NCI-H2196 (cell line): ENCODE data around the gene C3.
"Not testable (repeated sequence)": the region's sequence is repeated elsewhere in the genome, so short reads cannot be mapped to it uniquely, and the experiment has no call there.

ENCODE experiments used
- DNase-seq: peaks from one replicate; lab custom pipeline; 2025; ENCODE audit not compliant: unreplicated experiment; lab: John Stamatoyannopoulos, UW

Gene C3

DNA sequence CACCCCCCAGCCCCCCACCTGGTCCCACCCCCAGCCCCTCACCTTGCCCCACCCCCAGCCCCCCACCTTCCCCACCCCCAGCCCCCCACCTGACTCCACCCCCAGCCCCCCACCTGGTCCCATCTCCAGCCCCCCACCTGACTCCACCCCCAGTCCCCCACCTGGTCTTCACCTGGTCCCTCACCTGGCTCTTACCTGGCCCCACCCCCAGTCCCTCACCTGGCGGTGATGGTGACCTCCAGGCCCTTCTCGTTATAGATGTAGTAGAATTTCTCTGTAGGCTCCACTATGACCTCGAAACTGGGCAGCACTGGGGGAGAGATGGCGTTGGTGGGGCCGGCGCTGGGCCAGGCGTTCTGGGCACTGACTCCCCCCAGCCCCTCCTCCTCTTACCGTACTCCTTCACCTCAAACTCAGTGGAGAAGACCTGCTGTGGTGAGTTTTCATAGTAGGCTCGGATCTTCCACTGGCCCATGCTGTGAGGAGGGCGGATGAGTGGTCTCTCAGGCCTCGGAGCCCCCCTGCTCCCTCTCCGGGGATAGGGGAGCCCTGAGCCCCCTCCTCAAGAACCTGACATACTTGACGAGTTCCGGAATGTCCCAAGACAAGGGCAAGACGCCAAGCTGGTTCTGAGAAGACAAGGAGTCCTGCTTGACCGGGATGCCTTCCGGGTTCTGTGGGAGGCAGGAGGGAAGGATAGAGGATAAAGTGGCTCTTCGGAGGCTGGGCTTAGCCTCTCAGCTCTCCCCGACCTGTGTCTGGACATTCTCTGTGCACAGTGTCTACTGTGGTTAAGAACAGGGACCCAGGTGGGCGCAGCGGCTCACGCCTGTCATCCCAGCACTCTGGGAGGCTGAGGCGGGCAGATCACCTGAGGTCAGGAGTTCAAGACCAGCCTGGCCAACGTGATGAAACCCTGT is 6.4 kb downstream of the C3 start:
- no peak for DNase-seq

GRCh38 chr19:6712692-6713670 is 7.5 kb downstream of the C3 start:
- no peak for DNase-seq

DNA sequence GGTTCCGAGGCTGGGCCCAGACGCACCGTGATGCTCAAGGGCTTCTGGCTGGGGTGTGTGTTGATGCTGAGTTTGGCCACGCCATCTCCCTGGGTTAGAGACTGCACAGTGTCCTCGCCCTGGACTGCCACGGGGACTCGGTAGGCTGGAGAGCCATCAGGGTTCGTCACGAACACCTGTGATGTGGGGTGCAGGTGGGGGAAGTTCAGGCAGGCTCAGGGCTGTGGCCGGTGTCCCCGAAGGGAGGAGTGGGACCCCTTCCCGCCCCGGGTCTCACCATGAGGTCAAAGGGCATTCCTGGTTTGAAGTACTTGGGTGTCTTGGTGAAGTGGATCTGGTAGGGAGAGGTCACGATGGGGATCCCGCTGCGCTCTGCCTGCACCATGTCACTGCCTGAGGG is 8.2 kb downstream of the C3 start:
- no peak for DNase-seq

- no peak for DNase-seq
Observed at GRCh38 chr19:6711605-6712004, 8.8 kb downstream of the C3 start.

GRCh38 chr19:6711078-6711361 is 9.4 kb downstream of the C3 start:
- DNase-seq: no peak

DNA sequence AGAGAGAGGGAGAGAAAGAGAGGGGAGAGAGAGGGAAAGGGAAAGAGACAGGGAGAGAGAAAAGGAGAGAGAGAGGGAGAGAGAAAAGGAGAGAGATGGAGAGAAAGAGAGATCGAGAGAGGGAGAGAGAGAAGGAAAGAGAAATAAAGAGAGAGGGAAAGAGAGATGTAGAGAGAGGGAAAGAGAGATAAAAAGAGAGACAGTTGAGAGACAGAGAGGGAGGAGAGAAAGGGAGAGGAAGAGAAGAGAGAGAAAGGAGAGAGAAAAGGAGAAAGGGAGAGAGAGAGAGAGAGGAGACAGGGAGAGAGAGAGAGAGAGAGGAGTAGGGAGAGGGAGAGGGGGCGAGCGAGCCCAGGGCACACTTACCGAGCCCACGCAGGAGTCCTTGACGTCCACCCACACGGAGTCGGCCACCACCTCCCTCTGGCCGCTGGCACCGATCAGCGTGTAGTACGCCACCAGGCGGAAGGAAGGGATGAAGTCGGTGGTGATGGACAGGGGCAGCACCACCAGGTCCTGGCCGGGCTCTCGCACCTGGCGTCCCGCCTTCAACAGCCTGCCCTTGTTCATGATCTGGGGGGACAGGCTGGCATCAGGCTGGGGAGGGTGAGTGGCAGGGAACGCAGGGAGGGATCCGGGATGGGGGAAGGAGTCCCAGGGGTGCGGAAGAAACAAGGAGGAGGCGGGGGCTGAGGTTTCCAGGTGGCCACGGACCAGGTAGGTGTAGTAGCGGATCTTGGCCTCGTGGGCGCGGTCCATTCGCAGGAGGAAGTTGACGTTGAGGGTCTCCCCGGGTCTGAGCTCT is 10.0 kb downstream of the C3 start:
- DNase-seq: no peak

GRCh38 chr19:6709549-6709948 is 10.9 kb downstream of the C3 start:
- no peak for DNase-seq

GRCh38 chr19:6708913-6709312 is 11.5 kb downstream of the C3 start:
- DNase-seq: not testable (repeated sequence)

GRCh38 chr19:6708346-6708745 is 12.1 kb downstream of the C3 start:
- DNase-seq: no peak

DNA sequence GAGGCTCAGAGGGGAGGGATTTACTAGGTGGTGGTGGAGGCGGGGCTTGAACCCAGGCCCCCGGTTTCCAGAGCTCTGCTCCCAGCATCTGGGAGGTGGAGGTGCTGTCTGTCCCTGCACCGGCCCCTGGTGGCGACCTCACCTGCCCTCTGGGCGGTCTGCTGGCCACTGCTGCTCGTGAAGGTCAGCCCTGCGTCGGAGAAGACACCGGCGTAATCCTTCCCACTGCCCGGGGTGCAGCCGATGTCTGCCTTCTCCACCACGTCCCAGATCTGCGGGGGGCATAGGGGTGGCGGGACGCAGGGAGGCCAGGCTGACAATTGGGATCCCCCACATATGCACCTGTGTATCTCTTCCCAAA is 12.8 kb downstream of the C3 start:
- no peak for DNase-seq

- no peak for DNase-seq
Observed at GRCh38 chr19:6707011-6707657, 13.3 kb downstream of the C3 start.

DNA sequence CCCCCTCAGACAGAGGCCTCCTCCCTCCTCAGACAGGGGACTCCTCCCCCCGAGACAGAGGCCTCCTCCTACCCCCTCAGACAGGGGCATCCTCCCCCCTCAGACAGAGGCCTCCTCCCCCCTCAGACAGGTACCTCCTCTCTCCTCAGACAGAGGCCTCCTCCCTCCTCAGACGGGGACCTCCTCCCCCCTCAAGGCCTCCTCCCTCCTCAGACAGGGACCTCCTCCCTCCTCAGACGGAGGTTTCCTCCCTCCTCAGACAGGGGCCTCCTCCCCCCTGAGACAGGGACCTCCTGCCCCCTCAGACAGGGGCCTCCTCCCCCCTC is 13.9 kb downstream of the C3 start:
- no peak for DNase-seq

DNA sequence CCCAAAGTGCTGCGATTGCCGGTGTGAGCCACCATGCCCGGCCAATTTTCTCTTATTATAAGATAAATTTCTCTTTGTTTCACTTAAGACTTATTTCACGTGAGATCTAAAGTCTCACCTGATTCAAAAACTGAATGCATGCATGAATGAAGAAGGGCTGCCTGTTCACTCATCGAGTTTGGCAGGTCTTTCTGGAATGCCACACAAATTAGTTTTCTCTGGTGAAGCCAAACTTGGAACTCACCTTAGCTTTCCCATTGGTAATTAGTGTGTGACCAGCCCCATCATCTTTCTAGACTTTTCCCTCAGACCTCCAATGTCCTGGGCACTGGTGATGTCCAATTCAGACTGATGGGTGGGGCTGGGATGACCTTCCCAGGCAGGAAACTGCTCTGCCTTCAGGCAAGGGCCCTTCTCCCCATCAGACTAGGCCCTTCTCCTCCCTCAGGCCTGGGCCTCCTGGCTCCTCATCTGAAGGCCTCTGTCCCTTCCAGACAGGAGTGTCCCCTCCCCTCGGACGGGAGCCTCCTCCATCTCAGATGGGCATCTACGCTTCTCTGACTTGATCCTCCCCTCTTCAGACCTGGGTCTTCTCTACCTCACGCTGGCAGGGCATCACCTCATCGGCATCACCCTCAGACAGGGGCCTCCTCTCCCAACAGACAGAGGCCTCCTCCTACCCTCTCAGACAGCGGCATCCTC is 14.4 kb downstream of the C3 start:
- no peak for DNase-seq

DNA sequence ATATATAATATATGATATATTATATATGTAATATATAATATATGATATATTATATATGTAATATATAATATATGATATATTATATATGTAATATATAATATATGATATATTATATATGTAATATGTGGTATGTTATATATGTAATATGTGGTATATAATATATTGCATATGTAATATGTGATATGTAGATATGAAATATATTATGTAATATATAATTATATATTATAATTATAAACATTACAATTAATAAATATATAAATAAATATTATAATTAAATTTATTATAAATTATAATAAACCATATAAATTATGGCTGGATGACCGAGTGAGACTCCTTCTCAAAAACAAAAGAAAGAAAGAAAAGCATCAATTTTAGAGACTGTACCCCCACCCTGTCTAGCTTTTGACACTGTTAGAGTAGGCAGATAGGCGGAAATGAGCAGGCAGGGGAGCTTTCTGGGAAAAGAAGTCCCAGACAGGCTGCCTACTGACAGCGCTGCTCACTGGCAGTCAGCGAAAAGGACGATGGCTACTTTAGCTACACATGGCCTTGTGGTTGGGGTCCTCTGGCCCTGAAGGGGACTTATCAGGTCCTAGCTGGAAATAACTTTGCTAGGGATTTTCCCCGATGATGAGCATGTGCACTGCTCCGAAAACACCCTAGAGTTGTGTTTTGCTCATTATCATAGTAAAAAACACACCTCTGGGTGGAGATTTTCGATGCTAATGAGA is 19.7 kb downstream of the C3 start:
- no peak for DNase-seq

DNA sequence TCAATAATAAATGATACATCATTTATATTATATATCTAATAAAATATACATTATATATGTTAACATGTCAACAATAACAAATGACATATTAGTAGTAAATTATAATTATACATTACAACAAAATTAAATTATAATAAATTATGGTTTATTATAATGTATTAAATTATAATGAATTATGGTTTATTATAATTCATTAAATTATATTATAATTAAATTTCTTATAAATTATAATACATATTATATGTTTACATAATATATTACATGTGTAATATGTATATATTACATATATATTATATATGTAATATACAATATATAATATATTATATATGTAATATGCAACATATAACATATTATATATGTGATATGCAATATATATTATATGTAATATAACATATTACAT is 20.5 kb downstream of the C3 start:
- DNase-seq: no peak

DNA sequence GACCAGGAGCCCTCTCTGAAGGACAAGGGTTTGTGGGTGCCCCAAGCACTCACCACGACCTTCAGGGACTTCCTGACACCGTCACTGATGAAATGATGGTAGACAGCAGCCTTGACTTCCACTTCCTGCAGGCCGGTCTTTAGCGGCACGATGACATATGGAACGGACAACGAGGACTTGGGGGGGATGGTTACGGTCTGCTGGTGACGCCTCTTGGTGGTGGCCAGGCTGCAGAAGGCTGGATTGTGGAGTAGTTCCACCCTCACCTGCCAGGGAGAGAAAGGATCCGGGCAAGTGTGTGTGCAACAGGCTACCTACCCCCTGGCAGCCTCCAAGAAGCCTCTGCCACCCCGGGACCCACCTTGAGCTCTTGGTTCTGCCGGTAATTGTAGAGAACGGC is 23.2 kb downstream of the C3 start:
- no peak for DNase-seq

DNA sequence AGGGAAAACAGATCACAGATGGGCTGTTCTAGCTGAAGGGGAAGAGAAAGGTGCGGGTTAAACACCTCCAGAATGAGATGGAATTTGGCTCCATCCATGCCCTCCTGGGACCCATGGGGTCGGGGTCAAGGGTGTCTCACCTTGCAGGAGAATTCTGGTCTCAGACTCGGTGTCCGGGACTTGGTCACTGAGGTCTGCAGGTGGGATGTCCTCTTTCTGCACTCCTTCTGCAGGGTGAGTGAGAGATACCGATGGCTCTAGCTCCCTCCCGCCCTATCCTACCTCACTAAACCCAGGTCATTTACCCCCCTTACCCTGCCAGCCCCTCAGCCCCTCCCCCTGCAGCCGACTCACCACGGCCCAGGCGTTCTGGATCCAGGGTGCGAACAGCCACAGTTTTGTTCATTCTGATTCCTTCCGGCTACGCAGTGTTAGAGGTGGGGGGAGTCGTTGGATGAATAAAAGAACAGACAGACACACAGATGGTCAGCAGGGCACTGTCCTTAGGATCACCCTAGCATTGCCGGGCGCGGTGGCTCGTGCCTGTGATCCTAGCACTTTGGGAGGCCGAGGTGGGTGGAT is 24.1 kb downstream of the C3 start:
- DNase-seq: no peak

DNA sequence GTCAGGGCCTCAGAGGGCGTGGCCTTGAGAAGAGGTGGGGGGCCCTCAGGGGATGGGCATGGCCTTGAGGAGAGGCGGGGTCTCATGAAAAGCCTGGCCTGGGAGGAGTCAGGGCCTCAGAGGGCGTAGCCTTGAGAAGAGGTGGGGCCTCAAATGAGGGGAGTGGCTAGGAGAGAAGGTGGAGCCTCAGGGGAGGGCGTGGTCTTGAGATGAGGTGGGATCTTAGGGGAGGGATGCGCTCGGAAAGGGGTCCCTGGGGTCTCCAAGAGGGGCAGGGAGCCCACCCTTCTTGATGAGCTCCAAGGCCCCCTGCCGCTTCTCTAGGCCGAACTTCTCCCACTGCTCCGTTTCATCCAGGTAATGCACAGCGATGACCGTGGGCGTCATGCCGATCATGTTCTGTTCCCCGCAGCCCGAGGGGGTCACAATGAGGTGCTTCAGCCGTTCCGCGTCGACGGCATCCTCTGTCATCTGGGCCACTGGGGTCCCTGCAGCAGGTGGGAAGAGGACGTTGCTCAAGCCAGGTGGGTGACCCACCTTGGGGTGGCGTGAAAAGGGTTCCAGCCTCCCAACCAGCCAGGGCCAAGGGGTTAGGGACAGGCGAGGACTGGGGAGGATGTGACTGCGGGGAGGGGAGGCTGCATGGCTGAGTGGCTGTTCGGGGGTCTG is 26.2 kb downstream of the C3 start:
- DNase-seq: no peak

DNA sequence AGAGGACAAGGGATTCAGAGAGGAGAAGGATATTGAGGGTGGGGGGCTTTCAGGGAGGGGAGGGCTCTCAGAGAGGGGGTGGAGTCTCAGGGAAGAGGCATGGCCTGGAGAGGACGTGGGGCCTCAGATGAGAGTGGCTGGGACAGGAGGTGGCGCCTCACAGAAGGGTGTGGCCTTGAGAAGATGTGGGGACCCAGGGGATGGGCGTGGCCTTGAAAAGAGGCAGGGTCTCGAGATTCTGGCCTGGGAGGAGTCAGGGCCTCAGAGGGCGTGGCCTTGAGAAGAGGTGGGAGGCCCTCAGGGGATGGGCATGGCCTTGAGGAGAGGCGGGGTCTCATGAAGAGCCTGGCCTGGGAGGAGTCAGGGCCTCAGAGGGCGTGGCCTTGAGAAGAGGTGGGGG is 26.8 kb downstream of the C3 start:
- no peak for DNase-seq
